ENCODE data around the gene XRN2.
"Not testable (repeated sequence)": the region's sequence is repeated elsewhere in the genome, so short reads cannot be mapped to it uniquely, and the experiment has no call there.

XRN2 gene

GRCh38 chr20:21389368-21389767 is 86.2 kb downstream of the XRN2 start:
- DNase-seq (ENCODE audit: low read depth), result no peak

GRCh38 chr20:21390768-21391167 is 87.6 kb downstream of the XRN2 start:
- no peak for DNase-seq (ENCODE audit: low read depth)

GRCh38 chr20:21391185-21391971 is 88.2 kb downstream of the XRN2 start:
- DNase-seq (ENCODE audit: low read depth), result no peak

GRCh38 chr20:21391972-21392352 is 88.8 kb downstream of the XRN2 start:
- DNase-seq (ENCODE audit: low read depth), result no peak

GRCh38 chr20:21393166-21393565 is 90.0 kb downstream of the XRN2 start:
- DNase-seq (ENCODE audit: low read depth), result no peak

- DNase-seq (ENCODE audit: low read depth), result no peak
Measured at GRCh38 chr20:21393816-21394519, 90.8 kb downstream of the XRN2 start.

- no peak for DNase-seq (ENCODE audit: low read depth)
Measured at GRCh38 chr20:21394551-21394950, 91.4 kb downstream of the XRN2 start.

GRCh38 chr20:21395051-21395665 is 92.0 kb downstream of the XRN2 start:
- DNase-seq (ENCODE audit: low read depth), result no peak

GRCh38 chr20:21395666-21396598 is 92.8 kb downstream of the XRN2 start:
- DNase-seq (ENCODE audit: low read depth), result no peak

GRCh38 chr20:21396599-21397340 is 93.6 kb downstream of the XRN2 start:
- DNase-seq (ENCODE audit: low read depth), result no peak

- no peak for DNase-seq (ENCODE audit: low read depth)
Measured at GRCh38 chr20:21397341-21398108, 94.4 kb downstream of the XRN2 start, which contains the start of gene NKX2-4. Gene NKX2-4, minus strand, starts transcription at chr20:21397526. Its CDS starts 127 bp downstream, at chr20:21397399.

GRCh38 chr20:21398109-21399004 is 95.2 kb downstream of the XRN2 start:
- DNase-seq (ENCODE audit: low read depth), result no peak

- no peak for DNase-seq (ENCODE audit: low read depth)
Measured at GRCh38 chr20:21399005-21399475, 95.9 kb downstream of the XRN2 start.

- no peak for DNase-seq (ENCODE audit: low read depth)
Measured at GRCh38 chr20:21411725-21412124, 108.6 kb downstream of the XRN2 start.

GRCh38 chr20:21413996-21414395 is 110.9 kb downstream of the XRN2 start:
- DNase-seq (ENCODE audit: low read depth), result not testable (repeated sequence)

GRCh38 chr20:21419147-21419546 is 116.0 kb downstream of the XRN2 start:
- DNase-seq (ENCODE audit: low read depth), result not testable (repeated sequence)

- no peak for DNase-seq (ENCODE audit: low read depth)
Measured at GRCh38 chr20:21421601-21422236, 118.6 kb downstream of the XRN2 start.

- DNase-seq (ENCODE audit: low read depth), result not testable (repeated sequence)
Measured at GRCh38 chr20:21423712-21424111, 120.6 kb downstream of the XRN2 start.

GRCh38 chr20:21424846-21425245 is 121.7 kb downstream of the XRN2 start:
- no peak for DNase-seq (ENCODE audit: low read depth)
